ENCODE data around the gene KRTAP5-1.

The KRTAP5-1 gene

GRCh38 chr11:1566381-1567051 lies 18.6 kb downstream of the KRTAP5-1 start:
- TF ChIP-seq CTCF (IDR thresholded peaks at IDR 0.05; ENCODE audit: low read depth, low read length): peak; percentile 20; the same call in 1 of the 2 replicates
- H3K36me3 ChIP-seq: no peaks in the 10 kb centered on the region
- H3K27me3 ChIP-seq: no peaks in the 10 kb centered on the region
- no peaks in the 10 kb centered on the region for H3K9me3 ChIP-seq
- DNase-seq: no peak
- H3K4me1 ChIP-seq: peaks cover 7% of the 10 kb centered on the region
- H3K4me3 ChIP-seq (ENCODE audit: low read depth, low read length): no peak overlapping the region

GRCh38 chr11:1565904-1566247 lies 19.2 kb downstream of the KRTAP5-1 start:
- H3K27me3 ChIP-seq: no peaks in the 10 kb centered on the region
- H3K4me3 ChIP-seq (ENCODE audit: low read depth, low read length): no peak overlapping the region
- no peak for TF ChIP-seq CTCF (IDR thresholded peaks at IDR 0.05; ENCODE audit: low read depth, low read length)
- no peaks in the 10 kb centered on the region for H3K36me3 ChIP-seq
- H3K9me3 ChIP-seq: no peaks in the 10 kb centered on the region
- no peak for DNase-seq
- peaks cover 7% of the 10 kb centered on the region for H3K4me1 ChIP-seq

GRCh38 chr11:1565173-1565903 lies 19.7 kb downstream of the KRTAP5-1 start:
- Histone ChIP-seq H3K36me3 (no peaks in the 10 kb centered on the region), H3K4me3 (ENCODE audit: low read depth, low read length) (no peak overlapping the region), H3K4me1 (peaks cover 5% of the 10 kb centered on the region), H3K9me3 (no peaks in the 10 kb centered on the region), H3K27me3 (no peaks in the 10 kb centered on the region)
- no peak for TF ChIP-seq CTCF (IDR thresholded peaks at IDR 0.05; ENCODE audit: low read depth, low read length)
- DNase-seq: no peak

GRCh38 chr11:1564535-1565172 lies 20.4 kb downstream of the KRTAP5-1 start:
- Histone ChIP-seq H3K4me3 (ENCODE audit: low read depth, low read length) (no peak overlapping the region), H3K27me3 (no peaks in the 10 kb centered on the region)

GRCh38 chr11:1563697-1564534 lies 21.2 kb downstream of the KRTAP5-1 start:
- no peaks in the 10 kb centered on the region for H3K36me3 ChIP-seq
- H3K4me3 ChIP-seq (ENCODE audit: low read depth, low read length): no peak overlapping the region
- H3K4me1 ChIP-seq: peaks cover 4% of the 10 kb centered on the region; the same call in 1 of the 2 replicates
- no peak for TF ChIP-seq CTCF (IDR thresholded peaks at IDR 0.05; ENCODE audit: low read depth, low read length)
- no peaks in the 10 kb centered on the region for H3K27me3 ChIP-seq
- no peaks in the 10 kb centered on the region for H3K9me3 ChIP-seq
- no peak for DNase-seq

More at GRCh38 chr11:1564535-1565172, 20.4 kb downstream of the KRTAP5-1 start:
- peak; percentile 73 for DNase-seq
- no peaks in the 10 kb centered on the region for H3K36me3 ChIP-seq
- peaks cover 4% of the 10 kb centered on the region; the same call in 1 of the 2 replicates for H3K4me1 ChIP-seq
- H3K9me3 ChIP-seq: no peaks in the 10 kb centered on the region
- no peak for TF ChIP-seq CTCF (IDR thresholded peaks at IDR 0.05; ENCODE audit: low read depth, low read length)
